Neural cell (in vitro differentiated cells): ENCODE results near the gene KLF16. TPM values are rescaled to one million over a fixed set of nuclear protein-coding genes. Genes with fewer than 3 reads are reported as not detected.
A peak's percentile ranks its signal among the peaks of the same experiment; 100 is the strongest.

Experiments
- H2AFZ ChIP-seq: fragments of 200-600, 300-800 bp; sonication (generic), shearing (Covaris generic); 2 replicates; pipeline ENCODE4 v1.6.0; 2014; ENCODE audit warnings: low read depth, mild to moderate bottlenecking, antibody characterized with exemption, low read length, moderate library complexity
- H3F3A ChIP-seq: fragments of 200-600 bp; shearing (Covaris generic); 2 replicates; pipeline ENCODE4 v1.6.1; 2016; ENCODE audit warnings: mild to moderate bottlenecking, moderate library complexity, mixed read lengths, antibody characterized with exemption, low read length; ENCODE audit not compliant: insufficient read depth, poor library complexity, severe bottlenecking
- H3K27ac ChIP-seq: fragments of 200-600, 300-800 bp; sonication (generic), shearing (Covaris generic); 2 replicates; pipeline ENCODE4 v1.5.1; 2014; ENCODE audit warnings: mild to moderate bottlenecking, low read length, moderate library complexity
- H3K27me3 ChIP-seq: fragments of 300-800, 200-600 bp; sonication (generic), shearing (Covaris generic); 2 replicates; pipeline ENCODE4 v1.6.0; 2014; ENCODE audit warnings: mild to moderate bottlenecking, low read depth, low read length, moderate library complexity; ENCODE audit not compliant: insufficient read depth
- H3K36me3 ChIP-seq: fragments of 300-800, 200-600 bp; sonication (generic), shearing (Covaris generic); 2 replicates; pipeline ENCODE4 v1.5.1; 2014; ENCODE audit warnings: mild to moderate bottlenecking, antibody characterized with exemption, low read length, moderate library complexity; ENCODE audit not compliant: insufficient read depth
- H3K4me2 ChIP-seq: fragments of 300-800, 200-600 bp; sonication (generic), shearing (Covaris generic); 2 replicates; pipeline ENCODE4 v1.6.0; 2014; ENCODE audit warnings: mild to moderate bottlenecking, low read length
- H3K4me3 ChIP-seq: fragments of 300-800, 200-600 bp; sonication (generic), shearing (Covaris generic); 2 replicates; pipeline ENCODE4 v1.5.1; 2014; ENCODE audit warnings: mild to moderate bottlenecking, low read length, moderate library complexity
- H3K79me2 ChIP-seq: fragments of 200-600 bp; shearing (Covaris generic); replicated peaks from 2 replicates; pipeline ENCODE4 v1.6.0; 2014; ENCODE audit warnings: mild to moderate bottlenecking, low read length, moderate library complexity; ENCODE audit not compliant: insufficient read depth
- H3K9ac ChIP-seq: fragments of 300-800, 200-600 bp; sonication (generic), shearing (Covaris generic); 2 replicates; pipeline ENCODE4 v1.6.1; 2016; ENCODE audit warnings: mild to moderate bottlenecking, low read length, mixed read lengths
- H3K9me2 ChIP-seq: fragments of 200-600 bp; shearing (Covaris generic); 2 replicates; pipeline ENCODE4 v1.6.1; 2016; ENCODE audit warnings: mild to moderate bottlenecking, low read length, mixed read lengths; ENCODE audit not compliant: insufficient read depth
- H3K9me3 ChIP-seq: fragments of 200-600, 300-800 bp; sonication (generic), shearing (Covaris generic); 2 replicates; pipeline ENCODE4 v1.6.1; 2016; ENCODE audit warnings: mild to moderate bottlenecking, mixed run types, low read length, moderate library complexity, mixed read lengths
- H4K20me1 ChIP-seq: fragments of 200-600 bp; shearing (Covaris generic); 2 replicates; pipeline ENCODE4 v1.6.1; 2016; ENCODE audit warnings: mild to moderate bottlenecking, mixed run types; ENCODE audit not compliant: insufficient read depth
- CTCF ChIP-seq: fragments of 450-650 bp; IDR thresholded peaks from 2 replicates; pipeline ENCODE4 v1.5.1; 2014; ENCODE audit warnings: antibody characterized with exemption, mild to moderate bottlenecking, moderate library complexity; ENCODE audit not compliant: poor library complexity, severe bottlenecking
- EP300 ChIP-seq: fragments of 450-650 bp; conservative IDR thresholded peaks from 2 replicates; pipeline ENCODE4 v1.6.1; 2014; ENCODE audit warnings: antibody characterized with exemption, mild to moderate bottlenecking, moderate library complexity; ENCODE audit not compliant: poor library complexity, severe bottlenecking
- MXI1 ChIP-seq: fragments of 450-650 bp; conservative IDR thresholded peaks from 2 replicates; pipeline ENCODE4 v1.6.1; 2014; ENCODE audit warnings: antibody characterized with exemption, mild to moderate bottlenecking; ENCODE audit not compliant: poor library complexity, severe bottlenecking
- POLR2AphosphoS5 ChIP-seq: IDR thresholded peaks from 2 replicates; pipeline ENCODE4 v1.6.1; 2012
- RAD21 ChIP-seq: fragments of 450-650 bp; conservative IDR thresholded peaks from 2 replicates; pipeline ENCODE4 v1.6.1; 2014; ENCODE audit warnings: antibody characterized with exemption, mild to moderate bottlenecking, moderate library complexity
- SMC3 ChIP-seq: fragments of 450-650 bp; conservative IDR thresholded peaks from 2 replicates; pipeline ENCODE4 v1.6.1; 2014; ENCODE audit warnings: antibody characterized with exemption, mild to moderate bottlenecking, moderate library complexity; ENCODE audit not compliant: poor library complexity
- TAF1 ChIP-seq: IDR thresholded peaks from 2 replicates; pipeline ENCODE4 v1.6.1; 2012; ENCODE audit warnings: low read depth
- polyA plus RNA-seq: library from polyadenylated mRNA; depleted of rRNA; stranded (reverse); fragments of >200 nt; gene quantifications from 2 replicates; pipeline ENCODE4 v1.2.3, GENCODE V29; 2014

KLF16 gene
- polyA plus RNA-seq, 1 donor from 2014 or later, result 3.5 TPM

GRCh38 chr19:1811942-1812425 lies 51.4 kb downstream of the KLF16 start, which contains the start of gene ATP8B3:
Gene ATP8B3 (minus strand): TSS chr19:1812276. CDS start chr19:1811736, 540 bp downstream.
- Histone ChIP-seq H3K79me2 (no peaks in the 10 kb centered on the region), H3K9me3 (no peaks in the 10 kb centered on the region), H3K27me3 (no peaks in the 10 kb centered on the region), H3F3A (no peaks in the 10 kb centered on the region), H3K9me2 (no peaks in the 10 kb centered on the region), H3K4me2 (peak within 1 kb of the TSS; percentile 77), H4K20me1 (no peaks in the 10 kb centered on the region), H2AFZ (peak within 1 kb of the TSS; percentile 38), H3K9ac (peak within 1 kb of the TSS; percentile 71), H3K4me3 (peak within 1 kb of the TSS; percentile 81), H3K36me3 (no peaks in the 10 kb centered on the region), H3K27ac (no peak within 1 kb of the TSS)
- no peak for TF ChIP-seq MXI1
- no peak for TF ChIP-seq EP300
- peak; percentile 9 for TF ChIP-seq CTCF
- no peak for TF ChIP-seq RAD21
- TF ChIP-seq TAF1, result no peak

- H3K27ac ChIP-seq, result no peak overlapping the region
- no peaks in the 10 kb centered on the region for H3F3A ChIP-seq
- H3K4me2 ChIP-seq, result no peak overlapping the region
- H2AFZ ChIP-seq, result no peak overlapping the region
- no peaks in the 10 kb centered on the region for H3K79me2 ChIP-seq
- H3K9me2 ChIP-seq, result no peaks in the 10 kb centered on the region
- H3K9me3 ChIP-seq, result no peaks in the 10 kb centered on the region
- TF ChIP-seq EP300 (no peak), CTCF (no peak), TAF1 (no peak), SMC3 (no peak)
- H3K27me3 ChIP-seq, result no peaks in the 10 kb centered on the region
- no peak overlapping the region for H3K9ac ChIP-seq
- no peaks in the 10 kb centered on the region for H3K36me3 ChIP-seq
- no peaks in the 10 kb centered on the region for H4K20me1 ChIP-seq
- no peak overlapping the region for H3K4me3 ChIP-seq
These were observed 51.9 kb downstream of the KLF16 start for GRCh38 chr19:1811472-1811894.

GRCh38 chr19:1810439-1811160 lies 52.8 kb downstream of the KLF16 start:
- Histone ChIP-seq H3K36me3 (no peaks in the 10 kb centered on the region), H4K20me1 (no peaks in the 10 kb centered on the region), H3K27ac (no peak overlapping the region), H3K9me2 (no peaks in the 10 kb centered on the region), H3F3A (no peaks in the 10 kb centered on the region), H3K9ac (no peak overlapping the region), H3K27me3 (no peaks in the 10 kb centered on the region), H3K4me3 (no peak overlapping the region), H2AFZ (no peak overlapping the region), H3K4me2 (no peak overlapping the region), H3K9me3 (no peaks in the 10 kb centered on the region), H3K79me2 (no peaks in the 10 kb centered on the region)
- TF ChIP-seq POLR2AphosphoS5, result no peak
- no peak for TF ChIP-seq SMC3
- TF ChIP-seq MXI1, result no peak
- no peak for TF ChIP-seq CTCF
